Tibial nerve (tissue), 4 donors: ENCODE measurements around the gene YIPF5. TPM values are rescaled to one million over a fixed set of nuclear protein-coding genes. Genes with fewer than 3 reads are reported as not detected.

Source experiments
- DNase-seq, 2 donors: peaks; one replicate each; pipeline ENCODE4 v3.0.0-alpha.2; 2019; ENCODE audit warnings: low spot score in 2 of 2
- H3K27ac ChIP-seq, 4 donors: fragments of 200-600 bp; sonication (generic) in 3 of 4; one replicate each; pipeline ENCODE4 v1.5.1; 2017 to 2019; ENCODE audit warnings: mild to moderate bottlenecking in 1 of 4
- H3K27me3 ChIP-seq, 2 donors: fragments of 200-600 bp; sonication (generic) in 1 of 2; one replicate each; pipeline versions ENCODE4 v1.5.1 to v1.6.0; 2017 to 2019
- H3K36me3 ChIP-seq, 3 donors: fragments of 200-600 bp; sonication (generic); one replicate each; pipeline ENCODE4 v1.5.1; 2018 to 2019
- H3K4me1 ChIP-seq, 4 donors: fragments of 200-600 bp; sonication (generic) in 3 of 4; one replicate each; pipeline ENCODE4 v1.5.1; 2017 to 2019
- H3K4me3 ChIP-seq, 4 donors: fragments of 200-600 bp; sonication (generic) in 3 of 4; one replicate each; pipeline ENCODE4 v1.5.1; 2017 to 2019; ENCODE audit warnings: mild to moderate bottlenecking in 1 of 4, moderate library complexity in 1 of 4
- H3K9me3 ChIP-seq, 4 donors: fragments of 200-600 bp; sonication (generic) in 3 of 4; one replicate each; pipeline ENCODE4 v1.5.1; 2017 to 2019
- EP300 ChIP-seq, 2 donors: sonication (generic); formaldehyde crosslinking; IDR thresholded peaks; one replicate each; pipeline ENCODE4 v1.6.1; 2017; ENCODE audit warnings: antibody characterized with exemption in 2 of 2, mild to moderate bottlenecking in 1 of 2
- POLR2A ChIP-seq, 2 donors: fragments of 450-650 bp; IDR thresholded peaks; one replicate each; pipeline ENCODE4 v1.6.1; 2017; ENCODE audit warnings: antibody characterized with exemption in 2 of 2, mild to moderate bottlenecking in 2 of 2, moderate library complexity in 2 of 2
- WGBS, 2 donors: methylation state at CpG; one replicate each; pipeline ENCODE4 v1.1.5; 2018; 5-methylcytosine and 5-hydroxymethylcytosine counted together
- total RNA-seq, 4 donors: library from RNA; depleted of rRNA; stranded (reverse); fragments of >200 nt; gene quantifications; one replicate each; pipeline ENCODE4 v1.1.0, GENCODE V29; 2016
- TF ChIP-seq, protein P1 (sequence below), 5 experiments: fragments of 200-600 bp in 3 of 5; fragments of 450-650 bp in 2 of 5; sonication (generic) in 3 of 5; IDR thresholded peaks; one replicate each; pipeline ENCODE4 v1.5.1; 2016 to 2019; ENCODE audit warnings: antibody characterized with exemption in 5 of 5, mild to moderate bottlenecking in 3 of 5, moderate library complexity in 2 of 5

The YIPF5 gene
- total RNA-seq: 10 to 100 TPM; 19.5 to 35.6 (median 31.6) TPM

DNA sequence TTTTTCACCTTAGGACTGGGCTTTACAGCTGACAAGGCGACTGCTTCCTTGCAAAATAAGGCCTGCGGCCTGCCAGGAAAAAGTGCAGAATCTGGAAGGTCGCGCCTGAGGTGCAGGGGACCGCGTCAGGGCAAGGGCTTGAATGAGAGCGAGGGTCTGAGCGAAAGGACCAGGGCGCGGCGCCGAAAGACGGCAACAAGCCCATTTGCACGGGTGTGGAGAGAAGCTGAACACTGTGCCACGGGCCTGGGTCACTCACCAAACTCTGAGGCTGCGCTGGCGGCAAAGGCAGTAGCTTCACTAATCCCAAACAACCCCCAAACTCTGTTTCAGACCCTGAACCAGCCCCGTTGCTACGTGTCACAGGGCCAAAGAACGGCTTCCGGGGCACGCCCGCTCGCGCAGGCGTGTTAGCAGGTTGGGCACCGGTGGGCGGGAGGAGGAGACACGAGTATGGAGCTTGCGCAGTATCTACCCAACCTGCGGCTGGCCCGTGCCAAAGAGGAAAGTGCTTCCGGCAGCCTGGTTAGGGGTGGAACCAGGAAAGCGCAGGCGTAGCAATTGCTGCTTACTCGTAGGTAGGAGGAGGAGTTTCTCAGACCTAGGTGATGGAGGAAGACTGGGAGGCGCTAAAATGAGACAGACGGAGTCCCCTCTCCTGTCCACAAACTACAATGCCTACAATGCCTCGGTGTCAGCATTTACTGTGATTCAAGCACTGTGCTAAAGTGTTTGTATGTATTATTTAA, at the start of gene YIPF5, which contains the start of gene KCTD16:
Gene YIPF5 (minus strand): TSS at position 384 of the 749 bp plus-strand sequence. CDS start 704 bp downstream, outside the sequence.
Gene KCTD16 (plus strand): TSS at position 598 of the 749 bp plus-strand sequence.
- Histone ChIP-seq H3K4me3 (peak within 1 kb of the TSS; percentile 63 to 91 (median 79)), H3K36me3 (peaks cover 0 to 9% (median 0%) of the 10 kb centered on the region in 3 donors), H3K27ac (peak within 1 kb of the TSS; percentile 4 to 90 (median 77)), H3K4me1 (peaks cover 0 to 45% (median 17%) of the 10 kb centered on the region in 4 donors), H3K27me3 (no peaks in the 10 kb centered on the region), H3K9me3 (no peaks in the 10 kb centered on the region)
- TF ChIP-seq EP300 (IDR thresholded peaks at IDR 0.05) (peak; percentile 80 to 87), POLR2A (IDR thresholded peaks at IDR 0.05) (peak in 1 of 2 donors; percentile 30)
- TF ChIP-seq, protein P1, sequence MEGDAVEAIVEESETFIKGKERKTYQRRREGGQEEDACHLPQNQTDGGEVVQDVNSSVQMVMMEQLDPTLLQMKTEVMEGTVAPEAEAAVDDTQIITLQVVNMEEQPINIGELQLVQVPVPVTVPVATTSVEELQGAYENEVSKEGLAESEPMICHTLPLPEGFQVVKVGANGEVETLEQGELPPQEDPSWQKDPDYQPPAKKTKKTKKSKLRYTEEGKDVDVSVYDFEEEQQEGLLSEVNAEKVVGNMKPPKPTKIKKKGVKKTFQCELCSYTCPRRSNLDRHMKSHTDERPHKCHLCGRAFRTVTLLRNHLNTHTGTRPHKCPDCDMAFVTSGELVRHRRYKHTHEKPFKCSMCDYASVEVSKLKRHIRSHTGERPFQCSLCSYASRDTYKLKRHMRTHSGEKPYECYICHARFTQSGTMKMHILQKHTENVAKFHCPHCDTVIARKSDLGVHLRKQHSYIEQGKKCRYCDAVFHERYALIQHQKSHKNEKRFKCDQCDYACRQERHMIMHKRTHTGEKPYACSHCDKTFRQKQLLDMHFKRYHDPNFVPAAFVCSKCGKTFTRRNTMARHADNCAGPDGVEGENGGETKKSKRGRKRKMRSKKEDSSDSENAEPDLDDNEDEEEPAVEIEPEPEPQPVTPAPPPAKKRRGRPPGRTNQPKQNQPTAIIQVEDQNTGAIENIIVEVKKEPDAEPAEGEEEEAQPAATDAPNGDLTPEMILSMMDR (IDR thresholded peaks at IDR 0.05): peak in 1 of 5 experiments; percentile 13
- peak; percentile 88 for DNase-seq
- WGBS, 2 donors: 0 to 1% methylated on average over 22 to 23 of the region's 39 CpGs

- no peaks in the 10 kb centered on the region for H3K27me3 ChIP-seq
- 80 to 85% methylated on average over 3 of the region's 3 CpGs for WGBS, 2 donors
- H3K9me3 ChIP-seq: no peaks in the 10 kb centered on the region
- H3K27ac ChIP-seq: no peak overlapping the region
- H3K36me3 ChIP-seq: no peaks in the 10 kb centered on the region
- H3K4me1 ChIP-seq: no peaks in the 10 kb centered on the region
- no peak for DNase-seq
- TF ChIP-seq, protein P1 (IDR thresholded peaks at IDR 0.05): no peak
- TF ChIP-seq POLR2A (IDR thresholded peaks at IDR 0.05): no peak
- TF ChIP-seq EP300 (IDR thresholded peaks at IDR 0.05): no peak
- no peak overlapping the region for H3K4me3 ChIP-seq
These were observed 49.4 kb upstream of the YIPF5 start for GRCh38 chr5:144219869-144220268.

DNA sequence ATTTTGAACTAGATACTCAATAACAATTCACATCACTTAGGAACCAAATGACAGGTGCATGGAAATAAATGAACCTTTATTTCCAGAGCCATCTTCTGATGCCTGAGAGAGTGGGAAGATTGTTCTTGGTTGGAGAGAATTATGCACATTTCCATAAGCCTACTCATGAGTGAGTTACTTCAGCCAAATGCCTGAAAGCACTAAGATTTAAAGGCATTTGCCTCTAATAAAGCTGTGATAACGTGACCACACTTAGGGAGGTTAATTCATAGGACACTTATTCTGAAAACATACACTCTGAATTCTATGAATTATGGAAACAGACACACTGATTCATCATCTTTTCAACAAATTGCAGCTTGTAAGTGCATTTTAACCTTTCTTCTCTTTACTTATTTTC, 40.2 kb upstream of the YIPF5 start:
- Histone ChIP-seq H3K27ac (no peak overlapping the region), H3K9me3 (no peaks in the 10 kb centered on the region), H3K27me3 (peaks cover 0 to 18% of the 10 kb centered on the region in 2 donors), H3K36me3 (no peaks in the 10 kb centered on the region), H3K4me1 (no peaks in the 10 kb centered on the region), H3K4me3 (no peak overlapping the region)
- 49 to 64% methylated on average over 1 of the region's 1 CpG for WGBS, 2 donors
- no peak for TF ChIP-seq POLR2A (IDR thresholded peaks at IDR 0.05)
- TF ChIP-seq EP300 (IDR thresholded peaks at IDR 0.05): no peak
- TF ChIP-seq, protein P1 (IDR thresholded peaks at IDR 0.05): no peak
- DNase-seq: no peak

GRCh38 chr5:144209361-144209760, 38.9 kb upstream of the YIPF5 start:
- 58 to 61% methylated on average over 4 of the region's 4 CpGs for WGBS, 2 donors
- peaks cover 0 to 9% (median 3%) of the 10 kb centered on the region in 4 donors for H3K4me1 ChIP-seq
- H3K27me3 ChIP-seq: peaks cover 0 to 29% of the 10 kb centered on the region in 2 donors
- no peaks in the 10 kb centered on the region for H3K36me3 ChIP-seq
- H3K9me3 ChIP-seq: no peaks in the 10 kb centered on the region
- H3K27ac ChIP-seq: no peak overlapping the region
- no peak for DNase-seq
- H3K4me3 ChIP-seq: no peak overlapping the region
- TF ChIP-seq, protein P1 (IDR thresholded peaks at IDR 0.05): no peak
- TF ChIP-seq POLR2A (IDR thresholded peaks at IDR 0.05) (no peak), EP300 (IDR thresholded peaks at IDR 0.05) (no peak)

DNA sequence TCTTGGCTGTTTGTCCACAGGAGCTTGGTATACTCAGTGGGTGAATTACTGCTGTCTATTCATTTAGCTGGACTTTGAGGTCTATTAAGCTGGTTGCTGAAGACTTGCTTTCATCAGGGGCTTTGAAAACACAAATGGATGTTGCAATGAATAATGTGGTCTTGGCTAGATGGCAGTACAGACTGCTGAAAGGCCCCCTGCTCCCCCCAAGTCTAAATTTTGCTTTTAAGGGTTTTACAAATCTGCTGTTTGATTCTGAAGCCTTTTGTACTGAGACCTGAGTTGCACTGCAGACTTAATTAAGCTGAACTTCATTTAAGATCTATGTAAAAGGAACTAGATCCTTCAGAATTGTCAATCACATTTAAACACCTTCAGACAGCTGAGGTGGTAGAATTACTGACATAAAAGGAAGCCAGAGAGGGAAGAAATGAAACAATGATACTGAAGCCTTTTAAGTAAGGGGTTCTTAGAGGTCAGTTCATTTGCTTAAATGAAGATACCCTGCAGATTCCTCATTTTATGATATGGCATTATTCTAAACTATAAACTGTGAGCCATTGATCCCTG, 37.5 kb upstream of the YIPF5 start:
- TF ChIP-seq, protein P1 (IDR thresholded peaks at IDR 0.05): no peak
- TF ChIP-seq EP300 (IDR thresholded peaks at IDR 0.05) (no peak), POLR2A (IDR thresholded peaks at IDR 0.05) (no peak)
- Histone ChIP-seq H3K4me3 (no peak overlapping the region), H3K36me3 (no peaks in the 10 kb centered on the region)

More for the DNA sequence above, 37.5 kb upstream of the YIPF5 start:
- H3K27ac ChIP-seq: no peak overlapping the region
- H3K9me3 ChIP-seq: no peaks in the 10 kb centered on the region
- H3K4me1 ChIP-seq: peaks cover 0 to 13% (median 3%) of the 10 kb centered on the region in 4 donors
- H3K27me3 ChIP-seq: peaks cover 0 to 32% of the 10 kb centered on the region in 2 donors
- DNase-seq: no peak
